ENCODE results near the gene MORN1.

The MORN1 gene

GRCh38 chr1:2384941-2385481 is 6.3 kb downstream of the MORN1 start:
- DNase-seq, result no peak

- no peak for DNase-seq
Observed at GRCh38 chr1:2384130-2384860, 7.1 kb downstream of the MORN1 start.

GRCh38 chr1:2383576-2383975 is 7.8 kb downstream of the MORN1 start:
- DNase-seq, result no peak

- DNase-seq, result no peak
Observed at GRCh38 chr1:2382621-2383361, 8.6 kb downstream of the MORN1 start.

GRCh38 chr1:2381741-2382620 is 9.4 kb downstream of the MORN1 start:
- peak; percentile 77 for DNase-seq

GRCh38 chr1:2380816-2381591 is 10.3 kb downstream of the MORN1 start:
- no peak for DNase-seq

GRCh38 chr1:2379733-2380404 is 11.5 kb downstream of the MORN1 start:
- DNase-seq, result no peak

GRCh38 chr1:2378956-2379732 is 12.2 kb downstream of the MORN1 start:
- DNase-seq, result no peak

- DNase-seq, result no peak
Observed at GRCh38 chr1:2378441-2378851, 12.9 kb downstream of the MORN1 start.

GRCh38 chr1:2377751-2378440 is 13.5 kb downstream of the MORN1 start:
- DNase-seq, result no peak

- DNase-seq, result no peak
Observed at GRCh38 chr1:2376931-2377672, 14.3 kb downstream of the MORN1 start.

- no peak for DNase-seq
Observed at GRCh38 chr1:2376261-2376741, 15.1 kb downstream of the MORN1 start.

- DNase-seq, result no peak
Observed at GRCh38 chr1:2375923-2376260, 15.5 kb downstream of the MORN1 start.

GRCh38 chr1:2375246-2375922 is 16.0 kb downstream of the MORN1 start:
- DNase-seq, result no peak

GRCh38 chr1:2374252-2375155 is 16.9 kb downstream of the MORN1 start:
- DNase-seq, result no peak

- DNase-seq, result no peak
Observed at GRCh38 chr1:2373551-2374251, 17.7 kb downstream of the MORN1 start.
